ENCODE results near the gene TSHZ2.

Gene TSHZ2

DNA sequence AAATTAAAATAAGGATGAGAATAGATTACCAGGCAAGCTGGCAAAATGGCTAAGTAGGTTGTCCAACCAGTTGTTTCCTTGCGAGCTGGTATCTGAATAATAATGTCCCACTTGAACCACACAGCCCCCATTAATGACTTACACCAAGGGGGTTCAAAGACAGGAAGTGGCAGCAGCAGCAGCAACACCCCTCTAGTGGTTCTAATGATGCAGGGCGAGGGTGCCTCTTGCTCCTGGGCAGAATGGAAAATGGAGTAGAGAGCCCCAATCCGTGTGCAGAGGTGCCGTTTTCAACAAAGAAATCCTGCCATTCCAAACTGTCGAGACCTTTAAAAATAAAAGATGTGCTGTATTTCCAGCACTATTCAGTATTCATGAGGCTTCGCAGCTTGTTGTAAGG is 218.1 kb downstream of the TSHZ2 start:
- no peak for DNase-seq

DNA sequence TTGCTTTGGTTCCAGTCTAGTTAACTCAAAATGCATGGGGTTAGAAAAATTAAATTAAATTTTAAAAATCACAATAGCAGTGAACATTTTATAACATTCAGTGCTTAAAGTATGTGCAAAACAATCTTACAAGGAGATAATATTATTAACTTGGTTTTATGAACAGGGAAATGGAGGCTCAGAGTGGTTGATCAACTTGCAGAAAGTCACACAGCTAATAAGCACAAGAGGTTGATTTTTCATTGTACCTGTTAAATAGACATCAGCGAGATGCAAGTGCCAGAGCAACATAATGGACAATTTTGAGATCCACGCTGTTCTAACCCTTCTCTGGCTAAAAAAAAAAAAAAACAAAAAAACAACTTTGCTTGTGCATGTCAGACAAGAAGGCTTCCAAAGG is 219.8 kb downstream of the TSHZ2 start:
- DNase-seq: no peak

DNA sequence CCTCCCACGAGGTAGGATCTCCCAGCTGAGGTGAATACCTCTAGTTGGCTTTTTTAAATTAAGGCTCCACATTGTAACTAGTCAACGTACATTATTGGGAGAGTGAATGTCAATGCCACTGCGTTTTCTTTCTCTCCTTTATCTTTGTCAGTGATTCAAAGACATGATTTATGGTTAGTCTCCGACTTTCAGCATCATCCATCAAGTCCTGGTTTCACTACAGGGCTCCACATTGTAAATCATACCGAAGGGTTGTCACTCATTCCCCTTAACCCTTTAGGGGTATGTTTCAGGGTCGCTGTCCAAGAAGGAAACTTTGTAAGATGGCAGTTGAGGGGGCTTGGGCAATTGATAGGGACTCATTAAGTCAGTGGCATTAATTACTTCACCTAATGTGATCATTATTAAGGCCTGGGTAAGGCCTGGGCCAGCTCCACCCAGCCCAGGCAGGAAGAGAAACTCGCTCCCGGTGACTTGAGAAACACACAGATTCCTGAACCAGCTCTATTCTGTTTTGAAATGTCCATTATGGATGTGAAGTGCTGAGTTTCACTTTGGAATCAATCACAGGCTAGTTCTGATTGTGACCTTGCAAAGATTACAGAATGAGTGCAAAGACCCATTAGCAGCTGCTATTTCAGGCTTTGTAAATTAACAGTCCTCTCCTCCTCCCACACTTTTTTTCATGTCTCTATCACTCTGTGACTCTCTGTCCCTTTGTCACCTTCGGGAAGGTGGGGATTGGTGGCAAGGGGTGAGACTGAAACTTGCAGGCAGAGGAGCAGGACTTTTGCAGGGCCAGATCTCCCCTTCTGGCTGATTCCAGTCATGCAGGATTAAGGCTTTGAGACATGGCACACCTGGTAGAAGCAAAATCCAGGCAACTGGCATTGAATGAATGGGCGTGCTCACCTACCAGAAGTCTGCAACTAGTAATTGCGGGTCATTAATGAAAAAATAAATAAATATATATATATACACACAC is 222.4 kb downstream of the TSHZ2 start:
- DNase-seq: no peak

DNA sequence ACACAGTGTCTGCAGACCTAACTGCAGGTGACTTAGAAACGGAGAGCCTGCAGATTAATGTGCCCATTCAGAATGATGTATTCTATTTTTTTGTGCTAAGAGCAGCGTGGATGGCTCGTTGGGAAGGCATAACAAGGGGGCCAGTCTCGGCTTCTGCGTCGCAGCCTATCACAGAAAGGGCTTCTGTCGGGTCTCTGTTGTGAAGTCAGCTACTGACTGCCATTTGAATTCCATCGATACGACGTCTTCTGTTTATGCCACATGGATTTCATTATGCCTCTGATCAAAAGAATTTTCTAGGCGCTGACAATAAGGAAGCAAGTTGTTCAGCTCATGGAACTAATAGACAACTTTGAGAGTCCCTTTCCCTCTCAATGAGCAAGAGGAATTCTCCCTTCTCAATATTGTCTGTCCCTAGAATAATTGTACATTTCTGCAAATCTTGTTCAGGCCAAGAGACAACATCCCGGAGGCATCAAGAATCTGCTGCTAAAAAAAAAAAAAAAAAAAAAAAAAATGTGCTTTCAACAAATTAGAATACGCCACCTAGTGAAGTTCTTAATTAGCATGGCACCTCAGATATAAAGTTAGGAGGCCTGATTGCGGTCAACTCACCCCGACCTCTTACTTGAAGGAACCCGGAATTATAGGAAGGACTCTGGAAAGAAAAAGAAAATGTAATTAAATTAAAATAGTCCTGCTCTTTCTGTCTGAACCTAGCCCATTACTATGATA is 223.9 kb downstream of the TSHZ2 start:
- no peak for DNase-seq

DNA sequence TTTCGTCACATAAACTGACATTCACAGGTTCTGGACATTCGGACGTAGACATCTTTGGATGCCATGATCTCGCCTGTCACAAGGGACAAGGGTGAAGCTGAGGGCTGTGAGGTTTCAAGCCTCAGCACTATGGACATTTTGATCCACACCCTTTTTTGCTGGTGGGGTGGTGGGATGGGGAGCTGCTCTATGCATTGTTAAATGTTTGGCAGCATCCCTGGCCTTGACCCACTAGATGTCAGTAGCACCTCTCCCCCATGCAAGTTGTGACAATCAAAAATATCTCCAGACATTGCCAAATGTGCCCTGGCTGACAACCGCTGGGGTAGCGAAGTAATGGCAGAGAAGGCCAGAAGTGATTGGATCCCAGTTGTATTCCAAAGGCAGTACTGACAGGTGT is 229.4 kb downstream of the TSHZ2 start:
- no peak for DNase-seq

DNA sequence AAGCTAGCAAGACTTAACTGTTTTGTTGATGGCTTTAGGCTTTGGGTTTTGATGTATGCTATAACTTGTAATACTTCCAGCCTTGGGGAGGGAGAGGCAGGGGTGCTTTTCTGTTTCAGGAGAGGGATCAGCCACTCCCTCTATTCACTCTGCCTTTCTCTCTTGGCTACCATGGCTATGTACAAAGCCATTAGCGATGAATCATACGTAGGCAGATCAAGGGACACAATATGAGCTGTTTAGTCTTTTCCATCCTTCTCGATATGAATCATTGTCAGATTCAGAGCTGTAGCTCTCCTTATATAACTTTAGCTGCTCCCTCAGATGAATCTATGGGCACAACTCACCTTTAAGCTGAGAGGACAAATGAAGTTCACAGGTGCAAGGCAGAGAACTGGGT is 230.6 kb downstream of the TSHZ2 start:
- DNase-seq: peak in 1 of 56 donors; percentile 1

DNA sequence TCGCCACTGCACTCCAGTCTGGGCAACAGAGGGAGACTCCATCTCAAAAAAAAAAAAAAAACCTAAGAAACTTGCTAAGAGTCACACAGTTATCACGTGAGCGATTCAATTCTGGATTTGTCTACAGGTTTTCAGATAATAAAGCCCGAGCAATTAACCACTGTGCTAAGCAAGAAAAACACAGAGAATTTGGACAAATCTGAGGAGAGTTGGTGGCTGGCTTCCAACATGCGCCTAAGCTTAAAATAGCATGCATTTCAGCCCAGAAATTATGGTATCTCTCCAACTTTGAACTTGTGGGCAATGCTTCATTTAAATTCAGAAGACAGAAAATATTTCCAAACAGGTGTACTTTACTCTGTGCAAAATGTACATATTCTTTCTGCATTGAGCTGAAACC is 232.9 kb downstream of the TSHZ2 start:
- no peak for DNase-seq

DNA sequence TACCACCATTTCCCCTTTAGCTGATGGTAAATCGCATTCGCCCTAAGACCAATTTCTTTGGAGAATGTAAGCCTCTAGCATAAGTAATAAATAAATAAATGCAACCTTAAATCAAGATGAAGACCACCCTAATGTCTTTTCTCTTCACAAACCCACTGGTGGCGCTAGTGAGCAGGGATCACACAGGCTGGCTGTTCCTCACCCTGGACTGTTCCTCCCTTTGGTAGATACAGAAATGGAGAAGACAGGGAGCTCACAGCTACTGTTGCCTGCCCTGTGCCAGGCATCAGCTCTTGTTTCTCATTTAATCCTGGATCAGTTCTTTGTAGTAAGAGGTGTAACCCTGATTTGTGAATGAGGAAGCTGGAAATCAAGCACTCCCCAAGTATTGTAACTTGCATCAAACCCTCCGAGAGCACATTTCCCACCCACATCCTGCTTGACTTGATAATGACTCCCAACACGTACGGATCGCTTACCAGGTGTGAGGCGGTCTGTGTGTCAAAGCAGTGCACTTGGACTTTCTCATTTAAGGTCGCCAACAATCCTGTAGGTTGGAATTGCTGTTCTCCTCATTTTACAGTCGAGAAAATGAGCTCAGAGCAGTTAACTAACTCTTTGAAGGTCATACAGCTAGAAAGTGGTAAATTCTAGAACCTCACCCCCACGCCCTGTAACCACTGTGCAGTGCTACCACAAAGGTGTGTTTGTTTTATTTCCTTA is 236.1 kb downstream of the TSHZ2 start:
- DNase-seq: peak in 5 of 56 donors; percentile 3 to 35 (median 20)

DNA sequence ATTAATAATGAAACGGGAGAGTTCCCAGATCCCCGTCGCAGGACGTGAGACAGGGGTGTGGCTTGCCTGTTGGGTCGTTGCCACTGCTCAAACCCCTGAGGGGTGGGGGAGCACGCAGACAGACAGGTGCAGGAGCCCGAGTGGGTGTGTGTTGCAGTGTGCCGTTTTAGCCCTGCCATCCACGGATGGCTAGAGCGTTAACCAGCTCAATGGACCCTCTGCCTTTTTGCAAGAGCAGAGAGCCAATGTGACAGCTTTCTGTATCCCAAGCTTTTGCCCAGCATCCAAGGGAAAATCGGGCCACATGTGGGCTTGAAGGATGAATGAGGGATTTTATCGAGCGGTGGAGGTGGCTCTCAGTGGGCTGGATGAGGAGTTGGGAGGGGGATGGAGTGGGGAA is 237.9 kb downstream of the TSHZ2 start:
- no peak for DNase-seq

DNA sequence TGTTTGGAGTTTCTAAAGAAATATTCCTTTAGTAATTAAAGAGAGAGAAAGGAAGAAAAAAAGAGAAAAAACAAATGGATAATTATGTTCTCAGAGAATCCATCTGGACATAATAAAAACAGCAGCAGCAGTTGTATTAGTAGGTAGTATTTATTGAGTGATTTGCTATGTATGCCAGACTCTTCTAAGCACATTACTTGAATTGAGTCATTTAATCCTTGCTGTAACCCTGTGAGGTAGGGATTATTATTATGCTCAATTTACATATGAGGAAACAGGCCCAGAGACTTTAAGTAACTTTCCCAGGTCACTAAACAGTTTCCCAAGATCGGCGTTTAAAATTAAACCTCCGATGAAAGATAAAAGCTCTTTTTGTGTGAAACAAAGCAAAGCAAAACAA is 238.8 kb downstream of the TSHZ2 start:
- no peak for DNase-seq

DNA sequence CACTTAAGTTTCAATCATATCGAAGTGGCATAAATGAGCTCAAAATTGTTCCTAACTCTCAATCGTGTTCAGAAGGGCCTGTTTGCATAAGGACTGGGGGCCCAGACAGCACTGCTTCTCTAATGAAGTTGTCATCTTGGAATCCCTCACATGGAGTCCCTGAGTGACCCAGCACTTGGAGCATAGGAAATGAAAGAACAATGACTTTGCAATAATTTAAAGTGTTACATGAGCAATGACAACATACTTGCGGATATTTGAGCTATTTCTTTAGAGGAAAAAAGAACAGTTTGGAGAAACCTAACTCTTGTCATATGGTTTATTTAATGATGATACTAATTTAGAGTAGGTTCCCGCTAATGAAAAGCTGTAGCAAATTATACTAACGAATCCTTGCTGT is 239.9 kb downstream of the TSHZ2 start:
- no peak for DNase-seq

DNA sequence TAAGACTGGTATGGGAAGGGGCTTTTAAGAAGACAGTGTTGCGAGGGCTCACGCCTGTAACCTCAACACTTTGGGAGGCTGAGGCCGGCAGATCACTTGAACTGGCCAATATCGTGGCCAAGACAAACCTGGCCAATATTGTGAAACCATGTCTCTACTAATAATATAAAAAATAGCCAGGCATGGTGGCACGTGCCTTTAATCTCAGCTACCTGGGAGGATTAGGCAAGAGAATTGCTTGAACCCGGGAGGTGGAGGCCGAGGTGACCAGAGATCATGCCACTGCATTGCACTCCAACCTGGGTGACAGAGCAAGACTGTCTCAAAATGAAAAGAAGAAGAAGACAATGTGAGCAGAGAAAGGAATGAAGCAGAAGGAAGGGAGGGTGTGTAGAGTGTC is 242.2 kb downstream of the TSHZ2 start:
- no peak for DNase-seq

DNA sequence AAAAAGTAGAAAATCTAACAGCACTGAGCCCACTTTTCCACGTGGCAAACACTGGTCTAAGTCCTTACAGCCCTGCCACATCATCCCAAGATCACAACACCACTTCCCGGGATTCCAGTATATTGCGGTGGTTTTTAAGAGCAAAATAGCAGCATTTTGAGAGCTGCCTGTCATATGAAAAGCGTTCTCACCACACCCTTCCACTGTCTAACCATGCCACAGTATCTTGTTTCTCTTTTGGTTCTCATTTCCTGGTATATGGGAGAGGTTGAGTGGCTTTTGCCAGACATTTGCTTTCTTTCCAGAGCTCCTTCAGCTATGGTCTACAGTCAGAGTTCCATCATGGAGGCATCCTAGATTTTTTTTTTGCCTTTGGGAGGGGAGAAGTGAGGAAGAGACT is 243.0 kb downstream of the TSHZ2 start:
- DNase-seq: no peak

DNA sequence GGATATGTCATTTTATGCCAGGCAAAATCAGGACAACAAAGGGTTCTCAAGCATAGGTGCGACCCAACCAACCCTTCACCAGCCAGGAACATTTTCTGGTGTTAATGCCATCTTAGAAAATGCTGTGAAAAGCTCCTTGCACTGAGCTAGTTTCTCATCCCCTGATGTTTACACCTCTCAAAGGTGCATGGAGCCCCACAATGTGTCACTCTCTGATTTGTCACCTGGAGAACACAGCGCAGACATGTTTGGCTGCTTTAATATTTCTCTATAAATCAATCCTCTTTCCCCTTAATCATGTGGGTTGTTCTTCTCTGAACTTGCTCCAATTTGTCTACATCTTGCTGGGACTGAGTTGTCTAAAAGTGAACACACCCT is 244.3 kb downstream of the TSHZ2 start:
- DNase-seq: no peak

DNA sequence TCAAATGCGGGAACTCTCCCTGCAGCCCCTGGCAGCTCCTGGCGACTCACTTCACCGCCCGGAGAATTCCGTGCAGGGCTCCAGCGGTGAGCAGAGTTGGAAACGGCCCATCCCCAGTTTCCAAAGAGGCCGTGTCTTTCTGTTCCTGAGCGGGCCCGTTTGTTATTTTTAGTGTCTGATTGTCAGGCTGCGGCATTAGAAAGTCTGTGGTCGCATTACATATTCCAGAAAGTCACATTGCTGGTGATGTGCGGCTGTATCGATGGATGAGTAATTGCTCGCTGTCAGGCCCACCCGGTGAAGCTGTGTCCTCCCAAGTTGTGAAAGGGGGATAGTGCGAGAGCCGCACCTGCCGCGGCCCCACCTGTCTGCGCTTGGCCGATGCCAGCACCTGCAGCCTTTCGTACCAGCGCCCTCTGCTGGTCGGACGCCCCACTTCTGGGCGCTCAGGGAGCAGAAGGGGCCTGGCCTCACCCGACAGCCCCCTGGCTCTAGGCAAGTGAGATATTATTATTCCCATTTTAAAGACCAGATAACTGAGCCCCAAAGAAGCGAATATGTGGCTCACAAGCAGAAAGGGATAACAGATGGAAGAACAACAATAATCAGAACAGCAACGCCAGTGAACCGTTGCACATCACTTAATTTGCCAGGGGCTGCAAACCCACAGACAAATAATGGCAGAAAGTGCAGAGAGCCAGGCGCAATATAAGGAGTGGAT is 244.9 kb downstream of the TSHZ2 start:
- peak in 45 of 56 donors; percentile 3 to 76 (median 24) for DNase-seq

DNA sequence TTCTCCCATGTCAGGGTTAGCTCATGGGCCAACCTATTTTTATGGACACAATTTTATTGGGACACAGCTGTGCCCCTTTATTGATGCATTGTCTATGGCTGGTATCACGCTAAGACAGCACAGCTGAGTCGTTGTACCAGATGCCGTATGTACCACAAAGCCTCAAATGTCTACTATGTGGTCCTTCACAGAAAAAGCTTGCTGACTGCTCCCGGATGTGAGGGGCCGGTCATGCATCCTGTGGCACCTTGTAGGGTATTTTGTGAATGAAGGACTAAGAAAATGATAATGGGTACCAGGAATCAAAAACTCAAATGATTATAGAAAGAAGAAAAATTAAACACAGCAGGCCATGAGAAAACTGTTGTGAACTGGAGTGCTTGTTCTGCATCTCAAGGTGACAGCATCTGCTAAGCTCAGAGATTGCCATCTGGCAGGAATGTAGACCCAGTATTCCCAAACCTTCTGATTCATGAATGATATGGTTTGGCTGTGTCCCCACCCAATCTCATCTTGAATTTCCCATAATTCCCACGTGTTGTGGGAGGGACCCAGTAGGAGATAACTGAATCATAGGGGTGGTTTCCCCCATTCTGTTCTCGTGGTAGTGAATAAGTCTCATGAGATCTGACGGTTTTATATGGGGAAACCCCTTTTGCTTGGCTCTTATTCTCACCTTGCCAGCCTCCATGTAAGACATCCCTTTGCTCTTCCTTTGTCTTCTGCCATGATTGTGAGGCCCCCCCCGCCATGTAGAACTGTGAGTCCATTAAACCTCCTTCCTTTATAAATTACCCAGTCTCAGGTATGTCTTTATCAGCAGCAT is 248.5 kb downstream of the TSHZ2 start:
- no peak for DNase-seq

DNA sequence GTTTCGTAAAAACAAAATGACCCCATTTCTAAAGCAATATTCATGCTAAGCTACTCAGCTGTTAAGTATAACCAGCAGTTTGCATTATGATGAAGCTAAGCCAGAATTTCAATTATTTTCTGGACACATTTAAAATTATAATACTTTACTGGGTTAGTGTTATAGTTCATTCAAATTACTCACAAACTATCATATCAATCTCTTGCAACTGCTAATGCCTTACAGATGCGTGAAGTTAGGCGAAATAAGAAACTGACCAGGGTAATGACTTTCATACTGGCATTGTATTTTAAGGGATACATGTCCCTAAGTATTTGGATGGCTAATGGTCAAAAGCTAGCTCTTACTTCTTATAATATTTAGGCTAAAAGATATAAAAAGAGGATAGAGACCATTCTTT is 249.6 kb downstream of the TSHZ2 start:
- DNase-seq: no peak

DNA sequence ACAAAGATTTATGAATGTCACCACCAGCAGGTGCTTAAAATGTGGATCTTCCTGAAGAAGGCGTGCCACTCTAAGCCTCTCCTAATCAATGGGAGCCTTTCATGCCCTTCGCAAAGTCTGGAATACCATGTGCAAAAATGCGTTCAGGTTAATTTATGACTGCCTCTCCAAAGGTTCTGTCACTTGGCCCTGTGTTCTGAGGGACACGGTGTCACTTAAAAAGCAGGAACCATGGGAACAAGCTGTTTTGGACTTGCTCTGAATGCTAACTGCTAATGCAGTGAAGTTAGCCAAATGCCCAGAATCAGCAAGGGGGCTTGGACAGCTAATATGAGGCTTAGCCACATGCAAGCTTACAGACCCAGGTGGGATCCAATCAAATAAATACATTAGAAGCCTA is 250.3 kb downstream of the TSHZ2 start:
- DNase-seq: no peak

DNA sequence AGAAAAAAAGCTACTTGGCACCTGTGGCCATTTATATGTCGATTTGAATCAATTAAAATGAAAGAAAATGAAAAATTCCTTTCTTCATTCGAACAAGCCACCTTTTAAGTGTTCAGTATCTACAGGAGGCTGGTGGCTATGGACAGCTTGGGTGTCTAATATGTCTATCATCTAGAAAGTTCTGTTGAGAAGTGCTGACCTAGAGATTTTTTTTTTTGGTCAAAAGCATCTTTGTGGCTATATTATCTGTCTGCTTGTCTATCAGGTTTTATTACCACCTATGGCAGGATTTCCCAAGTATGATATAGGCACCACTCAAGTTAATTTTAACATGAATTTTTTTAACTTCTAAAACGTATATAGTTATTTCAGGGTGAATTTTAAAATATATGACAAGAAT is 250.8 kb downstream of the TSHZ2 start:
- no peak for DNase-seq

DNA sequence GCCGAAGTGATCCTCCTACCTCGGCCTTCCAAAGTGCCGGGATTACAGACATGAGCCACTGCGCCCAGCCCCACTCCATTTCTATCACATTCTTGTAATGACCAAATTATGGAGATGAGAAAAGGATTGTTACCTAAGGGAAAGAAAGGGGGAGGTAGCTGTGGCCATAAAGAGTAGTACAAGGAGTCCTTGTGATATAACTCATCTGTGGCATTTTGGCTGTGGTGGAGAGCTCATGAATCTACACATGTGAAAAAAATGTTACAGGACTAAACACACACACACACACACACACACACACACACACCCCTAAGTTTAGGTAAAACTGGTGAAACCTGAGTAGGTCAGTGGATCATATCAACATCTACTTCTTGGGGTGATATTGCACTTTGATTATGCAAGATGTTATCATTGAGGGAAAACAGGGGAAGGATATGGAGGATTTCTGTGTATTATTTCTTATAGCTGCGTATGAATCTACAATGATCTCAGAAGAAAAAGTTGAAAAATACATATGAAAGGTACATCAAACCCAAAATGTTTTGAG is 251.5 kb downstream of the TSHZ2 start:
- no peak for DNase-seq

Data from nucleus accumbens (tissue), 56 donors.